Stomach (tissue), 4 donors: ENCODE data around the gene RFFL.

Experiments used
- CTCF ChIP-seq, 7 experiments: fragments of 450-650 bp in 4 of 7; fragments of 200-600 bp in 3 of 7; sonication (generic) in 3 of 7; IDR thresholded peaks; one replicate each; pipeline ENCODE4 v1.5.1; 2016 to 2019; ENCODE audit warnings: antibody characterized with exemption in 7 of 7, control low read depth in 2 of 7, mild to moderate bottlenecking in 1 of 7
- POLR2A ChIP-seq, 4 donors: fragments of 450-650 bp; IDR thresholded peaks; one replicate each; pipeline ENCODE4 v1.6.1; 2016; ENCODE audit warnings: antibody characterized with exemption in 4 of 4, control low read depth in 2 of 4, mild to moderate bottlenecking in 1 of 4, moderate library complexity in 1 of 4

- TF ChIP-seq POLR2A (IDR thresholded peaks at IDR 0.05) (no peak), CTCF (IDR thresholded peaks at IDR 0.05) (no peak)
These were observed 10.6 kb upstream of the RFFL start for GRCh38 chr17:35073991-35074627.
